Lower leg skin (tissue), 4 donors: ENCODE data around the gene CSNK1A1L. TPM values are rescaled to one million over a fixed set of nuclear protein-coding genes. Genes with fewer than 3 reads are reported as not detected.
A peak's percentile ranks its signal among the peaks of the same experiment; 100 is the strongest.
"Not testable (repeated sequence)": the region's sequence is repeated elsewhere in the genome, so short reads cannot be mapped to it uniquely, and the experiment has no call there.

ENCODE experiments used
- DNase-seq, 2 donors: peaks; one replicate each; pipeline ENCODE4 v3.0.0-alpha.2; 2019; ENCODE audit warnings: low spot score in 2 of 2
- H3K4me3 ChIP-seq: fragments of 200-600 bp; sonication (generic); 2 replicates; pipeline ENCODE4 v1.5.1; 2017; ENCODE audit warnings: mild to moderate bottlenecking, low read depth; ENCODE audit not compliant: poor library complexity, severe bottlenecking
- CTCF ChIP-seq, 3 donors: fragments of 450-650 bp; IDR thresholded peaks; one replicate each; pipeline ENCODE4 v1.5.1; 2016; ENCODE audit warnings: antibody characterized with exemption in 3 of 3, mild to moderate bottlenecking in 3 of 3, moderate library complexity in 2 of 3
- POLR2A ChIP-seq, 2 donors: fragments of 450-650 bp; IDR thresholded peaks; one replicate each; pipeline ENCODE4 v1.6.1; 2016 to 2017; ENCODE audit warnings: antibody characterized with exemption in 2 of 2, mild to moderate bottlenecking in 1 of 2, moderate library complexity in 1 of 2
- WGBS, 2 donors: methylation state at CpG; one replicate each; pipeline ENCODE4 v1.1.5; 2018; 5-methylcytosine and 5-hydroxymethylcytosine counted together
- intact Hi-C: fragments of 100-400 bp; cut with DNase I; formaldehyde crosslinking; loops from one replicate; pipeline ENCODE4 v1.15.0; 2023; ENCODE audit warnings: low total_unique reads
- total RNA-seq, 4 donors: library from RNA; depleted of rRNA; stranded (reverse); fragments of >200 nt; gene quantifications; one replicate each; pipeline ENCODE4 v1.1.0, GENCODE V29; 2016

CSNK1A1L gene
- total RNA-seq, 4 donors from 2014 or later: not detected

GRCh38 chr13:37058910-37059847, 46.3 kb downstream of the CSNK1A1L start, which contains the start of gene SUPT20H:
Gene SUPT20H, minus strand, starts transcription at chr13:37059688. Its CDS starts 8,198 bp downstream, at chr13:37051490.
- intact Hi-C loops: no loop called here
- 1 to 2% methylated on average over 46 to 51 of the region's 75 CpGs for WGBS, 2 donors
- DNase-seq: peak; percentile 89 to 98

GRCh38 chr13:37056228-37056627, 49.2 kb downstream of the CSNK1A1L start:
- H3K4me3 ChIP-seq, intact Hi-C loops, DNase-seq: not testable (repeated sequence)
- WGBS, 2 donors: 91% methylated on average over 2 of the region's 2 CpGs

More at GRCh38 chr13:37058910-37059847, 46.3 kb downstream of the CSNK1A1L start, which contains the start of gene SUPT20H:
- no peak for TF ChIP-seq POLR2A (IDR thresholded peaks at IDR 0.05)
- no peak for TF ChIP-seq CTCF (IDR thresholded peaks at IDR 0.05)
- peak within 1 kb of the TSS; percentile 91 for H3K4me3 ChIP-seq

Other genes with a start within 250 kb of the CSNK1A1L start
- 1 to 10 TPM; 1.4 to 4.4 (median 2.2) TPM for gene SMAD9, start 185.4 kb downstream of the CSNK1A1L start, total RNA-seq
- 10 to 100 TPM; 11.8 to 28.1 (median 20.4) TPM for gene ALG5, start 106.3 kb downstream of the CSNK1A1L start, total RNA-seq
- gene EXOSC8, start 104.9 kb downstream of the CSNK1A1L start, total RNA-seq: 10 to 100 TPM; 17.3 to 24.2 (median 20.4) TPM
- gene SUPT20H, start 46.0 kb downstream of the CSNK1A1L start, total RNA-seq: 10 to 100 TPM; 23.4 to 35.9 (median 28.6) TPM